ENCODE measurements around the gene MASP1. TPM values are rescaled to one million over a fixed set of nuclear protein-coding genes. Genes with fewer than 3 reads are reported as not detected.

MASP1 gene
- total RNA-seq, 1 experiment from 2014 or later: not detected

DNA sequence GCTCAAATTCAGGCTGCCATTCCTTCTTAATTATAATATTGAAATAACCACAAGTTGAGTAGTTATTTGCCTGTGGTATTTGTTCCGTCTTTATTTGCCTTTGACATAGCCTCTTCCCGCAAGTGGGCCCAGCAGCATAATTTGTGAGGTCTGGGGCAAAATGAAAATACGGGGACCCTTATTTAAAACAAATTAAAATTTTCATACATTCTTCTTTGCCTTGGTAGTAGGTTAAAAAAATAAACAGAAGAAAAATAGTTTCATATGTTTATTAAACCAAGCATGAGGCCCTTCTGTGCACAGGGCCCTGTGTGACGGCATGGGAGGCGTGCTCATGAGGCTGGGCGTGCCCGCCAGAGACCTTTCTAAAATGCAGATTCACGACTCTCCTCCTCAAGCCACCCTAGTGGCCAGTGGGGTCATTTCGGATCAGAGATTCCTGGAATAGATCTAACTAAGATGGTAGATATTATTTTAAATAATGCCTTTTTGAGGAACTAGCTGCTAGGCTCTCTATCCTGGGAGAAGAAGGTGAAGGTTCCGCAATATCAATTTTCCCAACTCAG, 35.4 kb downstream of the MASP1 start:
- Histone ChIP-seq H3K4me2 (ENCODE audit: low read length) (no peak overlapping the region), H3K4me1 (ENCODE audit: control insufficient read depth in 1 of 2, insufficient read depth in 2 of 2, low read length in 2 of 2) (no peaks in the 10 kb centered on the region), H2AFZ (ENCODE audit: low read depth, low read length, poor library complexity, severe bottlenecking) (no peak overlapping the region), H4K20me1 (ENCODE audit: insufficient read depth) (no peaks in the 10 kb centered on the region), H3K79me2 (ENCODE audit: insufficient read depth, low read length) (no peaks in the 10 kb centered on the region), H3K9me3 (ENCODE audit: control insufficient read depth in 1 of 2, insufficient read depth in 1 of 2, low read depth in 1 of 2, low read length in 2 of 2) (no peaks in the 10 kb centered on the region), H3K9ac (ENCODE audit: low read length) (no peak overlapping the region), H3K36me3 (ENCODE audit: control insufficient read depth in 1 of 2, insufficient read depth in 2 of 2, low read length in 2 of 2) (no peaks in the 10 kb centered on the region), H3K9me2 (ENCODE audit: insufficient read depth) (no peaks in the 10 kb centered on the region), H3K27me3 (ENCODE audit: insufficient read depth, low read length) (0 out of 2 replicates have a peak, but pooled peaks cover 6% of the 10 kb centered on the region), H3K4me3 (replicated peaks in 1 of 2; ENCODE audit: low read depth in 1 of 2, low read length in 2 of 2) (no peak overlapping the region), H3K27ac (ENCODE audit: low read depth, low read length) (no peak overlapping the region)
- no peak for TF ChIP-seq POLR2AphosphoS5 (IDR thresholded peaks at IDR 0.05; ENCODE audit: low read depth, low read length)
- TF ChIP-seq EZH2phosphoT487 (IDR thresholded peaks at IDR 0.05; ENCODE audit: borderline replicate concordance): no peak
- TF ChIP-seq REST (IDR thresholded peaks at IDR 0.05; ENCODE audit: low read depth): no peak
- peak in 2 of 3 experiments; percentile 17 to 21; a peak in 1 of 6 replicates for TF ChIP-seq CTCF (IDR thresholded peaks at IDR 0.05 in 2 of 3, conservative IDR thresholded peaks at IDR 0.05 in 1 of 3; ENCODE audit: borderline replicate concordance in 1 of 3, insufficient read depth in 1 of 3, low read depth in 2 of 3, low read length in 2 of 3)
- no peak for TF ChIP-seq RAD21 (IDR thresholded peaks at IDR 0.05; ENCODE audit: low read depth)
- no peak for TF ChIP-seq ATF3 (IDR thresholded peaks at IDR 0.05)
- ATAC-seq (peak; percentile 77), DNase-seq (ENCODE audit: low read depth, low spot score) (no peak)
- BruUV-seq (replicated peaks): no TSS peak
- ChIA-PET RAD21 (ENCODE audit: low non-redundant PET in 1 of 2, low total read pairs in 2 of 2, uncharacterized antibody in 2 of 2, unreplicated experiment in 2 of 2) (no interaction called here), POLR2A (no interaction called here), CTCF (no interaction called here)
- intact Hi-C loops (cut with micrococcal nuclease): no loop called here
